HG03103 (cell line): Measurements from ENCODE around the gene LCORL.
"Not testable (repeated sequence)": the region's sequence is repeated elsewhere in the genome, so short reads cannot be mapped to it uniquely, and the experiment has no call there.

Source experiments
- ATAC-seq: cut with Tn5 transposase; IDR thresholded peaks from one replicate; pipeline ENCODE4 v1.9.1; 2021; ENCODE audit warnings: low read depth; ENCODE audit not compliant: unreplicated experiment

The LCORL gene

GRCh38 chr4:18020671-18021469 is 685 bp downstream of the LCORL start:
- ATAC-seq: peak; percentile 18

DNA sequence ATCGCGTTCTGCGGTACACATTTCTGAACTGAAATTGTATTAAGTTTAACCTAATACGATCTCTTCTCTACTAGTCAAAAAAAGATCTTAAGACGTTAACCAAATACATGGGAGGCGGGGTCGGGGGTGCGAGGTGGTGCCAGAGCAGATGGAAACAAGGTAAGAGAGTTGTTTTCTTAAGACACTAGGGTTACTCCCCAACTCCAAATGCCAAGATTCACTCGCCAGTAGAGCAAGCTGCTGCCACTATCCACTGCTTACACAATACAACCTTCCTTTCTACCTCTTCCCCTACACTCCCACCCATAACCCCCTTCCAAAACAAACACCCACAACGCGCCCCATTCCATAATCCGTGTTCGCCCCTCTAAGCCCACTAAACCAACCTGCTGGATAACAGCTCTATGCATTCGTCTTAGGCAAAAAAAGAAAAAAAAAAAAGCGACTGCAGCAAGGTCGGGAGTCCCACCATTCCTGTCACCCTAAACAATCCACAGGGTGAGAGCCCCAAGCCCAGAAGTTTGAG is 1.3 kb downstream of the LCORL start:
- ATAC-seq: no peak

GRCh38 chr4:18014269-18014668 is 7.3 kb downstream of the LCORL start:
- ATAC-seq: no peak

DNA sequence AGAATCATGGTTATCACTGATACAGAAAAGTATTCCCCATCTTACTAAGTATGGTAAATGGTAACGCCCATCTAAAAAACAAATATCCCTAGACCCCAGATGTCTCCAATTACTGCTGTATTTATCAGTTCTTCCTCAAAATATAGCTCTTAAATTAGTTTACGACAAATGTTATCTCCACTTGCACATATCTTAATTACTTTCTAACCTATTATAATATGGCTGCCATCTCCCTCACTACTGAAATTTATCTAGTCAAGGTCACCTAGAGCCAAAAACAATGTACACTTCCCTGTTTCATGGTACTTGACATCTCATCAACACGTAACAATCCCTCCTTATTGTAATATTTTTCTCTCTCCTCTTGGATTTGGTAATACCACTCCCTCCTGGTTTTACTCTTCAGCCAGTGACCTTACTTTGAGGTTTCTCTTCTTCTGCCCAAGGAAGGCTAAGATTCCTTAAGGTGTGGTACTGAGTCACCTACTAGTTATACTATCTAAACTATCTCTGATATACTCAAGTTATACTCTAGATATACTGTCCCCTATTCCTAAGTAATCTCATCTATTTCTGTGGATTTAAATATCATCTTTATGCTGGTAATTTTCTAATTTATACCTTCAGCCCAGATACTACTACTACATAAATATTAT is 8.6 kb downstream of the LCORL start:
- ATAC-seq: no peak

DNA sequence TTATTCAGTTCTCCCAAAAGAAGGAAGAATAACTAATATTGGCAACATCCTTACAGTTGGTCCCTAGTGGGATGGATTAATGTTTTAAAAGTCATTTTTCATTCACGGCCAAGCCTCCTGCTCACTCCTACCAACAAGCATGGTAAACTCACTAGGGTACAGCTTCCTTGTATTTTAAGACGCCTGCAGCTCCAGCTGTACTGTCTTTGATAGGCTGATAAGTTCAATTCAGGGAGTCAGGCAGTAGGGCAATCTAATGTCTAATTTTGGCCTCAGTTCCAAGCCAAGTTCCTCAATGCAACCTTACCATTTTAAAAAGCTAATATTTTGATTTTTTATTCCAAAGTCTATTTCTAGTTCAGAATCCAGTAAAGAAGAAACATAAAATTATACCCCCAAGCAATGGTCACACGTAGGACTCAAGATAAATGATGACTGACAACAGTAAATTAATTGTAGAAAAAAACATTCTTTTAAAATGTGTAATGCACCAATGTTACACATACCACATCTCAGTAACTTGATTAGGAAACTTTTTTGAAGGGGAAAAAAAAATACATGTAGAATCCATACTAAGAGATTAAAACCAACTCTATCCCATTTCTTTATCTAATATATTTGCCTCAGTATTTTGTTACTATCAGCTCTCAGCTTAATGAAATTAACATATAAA is 9.3 kb downstream of the LCORL start:
- ATAC-seq: no peak

DNA sequence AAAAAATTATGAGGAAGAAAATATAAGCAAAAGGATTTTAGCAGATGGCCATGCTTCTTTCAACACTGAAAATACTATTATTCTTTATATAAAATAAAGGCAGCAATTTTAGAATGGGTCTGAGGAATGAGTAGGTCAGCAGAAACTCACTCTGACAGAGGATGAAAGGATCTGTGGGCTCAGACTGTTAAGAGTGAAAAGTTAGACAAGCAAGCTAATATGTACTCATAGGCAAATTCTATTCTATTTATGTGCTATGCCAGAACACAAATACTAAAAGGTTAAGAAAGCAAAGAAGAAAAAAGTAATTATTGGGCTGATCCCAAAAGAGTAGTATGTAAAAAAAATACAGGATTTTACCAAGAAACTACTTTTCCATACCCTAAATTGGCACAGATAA is 13.9 kb downstream of the LCORL start:
- no peak for ATAC-seq

DNA sequence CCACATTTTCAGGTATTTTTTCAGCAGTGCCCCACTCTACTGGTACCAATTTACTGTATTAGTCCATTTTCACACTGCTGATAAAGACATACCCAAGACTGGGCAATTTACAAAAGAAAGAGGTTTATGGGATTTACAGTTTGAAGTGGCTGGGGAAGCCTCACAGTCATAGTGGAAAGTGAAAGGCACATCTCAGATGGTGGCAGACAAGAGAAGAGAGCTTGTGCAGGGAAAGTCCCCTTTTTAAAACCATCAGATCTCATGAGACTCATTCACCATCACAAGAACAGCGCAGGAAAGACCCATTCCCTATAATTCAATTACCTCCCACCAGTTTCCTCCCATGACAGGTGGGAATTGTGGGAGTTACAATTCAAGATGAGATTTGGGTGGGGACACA is 15.1 kb downstream of the LCORL start:
- not testable (repeated sequence) for ATAC-seq

DNA sequence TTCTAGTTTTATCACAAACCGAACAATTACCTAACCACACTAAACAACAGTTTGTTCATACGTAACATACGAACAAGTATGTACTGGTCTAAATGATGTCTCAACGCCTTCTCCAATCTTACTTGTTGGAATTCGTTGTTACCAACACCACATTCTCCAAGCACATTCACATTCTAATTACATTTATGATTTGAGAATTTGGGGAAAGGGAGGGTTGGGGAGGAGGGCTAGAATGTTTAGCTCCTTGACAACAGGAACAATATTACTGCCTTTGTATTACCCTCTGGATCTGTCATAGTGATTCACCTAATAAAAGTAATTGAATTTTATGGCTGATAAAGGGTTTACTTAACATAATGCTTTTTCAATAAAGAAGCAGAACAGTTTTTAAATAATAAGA is 24.4 kb downstream of the LCORL start:
- no peak for ATAC-seq

GRCh38 chr4:17995165-17995564 is 26.4 kb downstream of the LCORL start:
- no peak for ATAC-seq

DNA sequence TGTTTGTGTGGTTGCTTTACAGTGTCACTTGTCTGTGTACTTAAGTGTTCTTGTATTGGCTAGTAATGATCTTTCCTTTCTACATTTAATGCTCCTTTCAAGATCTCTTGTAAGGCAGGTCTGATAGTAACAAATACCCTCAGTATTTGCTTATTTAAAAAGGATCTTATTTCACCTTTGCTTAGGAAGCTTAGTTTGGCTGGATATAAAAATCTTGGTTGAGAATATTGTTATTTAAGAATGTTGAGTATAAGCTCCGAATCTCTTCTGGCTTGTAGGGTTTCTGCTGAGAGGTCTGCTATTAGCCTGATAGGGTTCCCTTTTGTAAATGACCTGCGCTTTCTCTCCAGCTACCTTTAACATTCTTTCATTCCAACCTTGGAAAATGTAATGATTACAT is 35.7 kb downstream of the LCORL start:
- no peak for ATAC-seq

- ATAC-seq: no peak
These were observed 40.5 kb downstream of the LCORL start for GRCh38 chr4:17981063-17981462.

DNA sequence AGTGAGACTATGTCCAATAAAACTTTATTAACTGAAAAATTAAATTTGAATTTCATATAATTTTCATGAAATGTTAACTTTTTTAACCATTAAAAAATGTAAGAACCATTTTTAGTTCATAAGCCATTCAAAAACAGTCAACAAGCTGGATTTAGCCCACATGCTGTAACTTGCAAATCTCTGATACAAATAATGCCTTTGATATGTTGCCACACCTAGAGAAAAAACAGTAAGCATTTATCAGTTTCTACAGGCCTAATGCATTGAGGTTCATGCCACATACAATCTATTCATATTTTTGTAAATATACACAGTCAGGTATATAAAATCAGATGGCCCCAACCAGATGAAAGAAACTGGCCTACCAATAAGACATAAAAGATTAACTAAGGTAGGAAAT is 52.8 kb downstream of the LCORL start:
- ATAC-seq: no peak

DNA sequence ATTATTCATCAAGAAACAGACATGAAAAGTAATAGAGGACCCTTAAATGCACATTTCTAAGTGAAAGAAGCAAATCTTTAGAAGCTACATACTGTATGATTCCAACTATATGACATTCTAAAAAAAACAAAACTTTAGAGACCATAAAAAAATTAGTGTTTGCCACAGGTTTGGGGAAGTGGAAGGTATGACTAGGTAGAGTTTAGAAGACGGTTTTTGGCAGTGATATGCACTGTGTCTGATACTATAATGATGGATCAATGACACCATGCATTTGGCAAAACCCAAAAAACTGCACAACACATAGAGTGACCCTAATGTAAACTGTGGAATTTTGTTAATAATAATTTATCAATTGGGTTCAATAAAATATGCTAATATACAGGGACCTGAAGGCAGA is 54.5 kb downstream of the LCORL start:
- ATAC-seq: no peak

GRCh38 chr4:17966312-17966711 is 55.2 kb downstream of the LCORL start:
- ATAC-seq: no peak

GRCh38 chr4:17964576-17964975 is 57.0 kb downstream of the LCORL start:
- ATAC-seq: no peak

DNA sequence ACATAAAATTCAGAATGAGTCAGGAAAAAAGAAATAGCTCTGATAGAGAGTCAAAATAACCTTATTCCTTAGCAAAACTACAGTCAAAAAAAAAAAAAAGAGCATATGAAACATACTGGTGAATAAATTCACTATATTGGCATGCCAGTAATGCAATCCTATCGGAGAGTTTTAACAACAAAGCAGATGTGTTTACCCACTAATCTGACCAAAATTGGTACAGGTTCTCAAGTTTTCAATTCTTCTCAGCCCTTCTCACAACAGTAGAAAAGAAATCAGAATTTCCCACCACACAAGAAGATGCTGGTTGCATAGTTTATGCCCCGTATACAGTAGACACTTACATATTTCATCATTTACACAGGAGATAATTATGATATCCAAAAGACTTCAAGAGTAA is 59.4 kb downstream of the LCORL start:
- no peak for ATAC-seq

DNA sequence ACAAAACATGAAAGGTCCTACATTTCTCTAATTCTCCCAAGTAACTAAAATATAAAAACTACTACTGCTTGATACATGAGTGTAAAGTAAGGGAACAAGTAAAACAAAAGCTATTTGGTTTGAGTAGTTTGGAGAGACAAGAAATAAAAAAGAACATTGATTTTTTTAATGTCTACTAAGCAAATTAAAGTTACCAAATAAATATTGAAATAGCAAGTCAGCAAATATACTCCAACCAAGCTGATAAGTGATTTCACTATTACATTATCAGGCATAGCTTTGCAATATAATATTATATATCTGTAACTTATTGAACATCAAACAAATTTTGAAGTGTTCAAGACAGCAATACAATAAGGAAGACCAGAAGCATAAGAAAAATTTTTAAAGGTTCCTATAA is 60.3 kb downstream of the LCORL start:
- no peak for ATAC-seq

DNA sequence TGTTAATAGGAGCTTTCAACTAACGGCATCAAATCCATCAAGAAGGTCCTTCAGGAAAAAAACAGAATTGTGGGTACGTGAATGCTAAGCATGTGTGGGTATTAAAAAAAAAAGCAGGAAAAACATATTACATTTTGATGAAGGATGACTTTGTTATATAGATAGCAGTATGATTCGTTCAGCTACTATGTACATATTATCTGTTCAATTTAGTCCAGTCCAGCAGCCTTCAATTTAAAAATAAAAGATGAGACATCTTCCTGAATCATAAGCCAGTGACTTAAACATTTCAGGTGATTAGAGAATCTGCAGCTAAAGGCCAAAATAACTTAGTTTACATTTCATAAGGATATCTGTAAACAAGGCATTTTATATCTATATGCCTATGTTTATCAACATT is 63.4 kb downstream of the LCORL start:
- no peak for ATAC-seq

DNA sequence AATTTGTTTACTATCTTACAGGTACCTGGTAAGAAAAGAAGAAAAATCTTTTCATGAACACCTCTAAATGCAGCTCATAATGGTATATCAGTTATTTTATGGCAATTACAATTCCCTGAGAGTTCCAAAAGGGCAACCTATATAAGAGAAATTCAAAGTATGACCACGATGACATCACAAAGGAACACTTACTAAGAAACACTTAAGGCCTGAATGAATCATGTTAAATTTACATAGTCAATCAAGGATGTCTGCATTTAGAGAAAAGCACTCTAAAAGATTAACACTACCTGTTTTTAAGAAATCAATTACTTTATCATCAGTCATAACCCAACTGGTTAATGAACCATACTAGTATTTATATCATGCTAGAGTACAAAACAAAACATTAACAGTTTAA is 63.9 kb downstream of the LCORL start:
- no peak for ATAC-seq

- ATAC-seq: no peak
These were observed 65.3 kb downstream of the LCORL start for GRCh38 chr4:17956245-17956644.

DNA sequence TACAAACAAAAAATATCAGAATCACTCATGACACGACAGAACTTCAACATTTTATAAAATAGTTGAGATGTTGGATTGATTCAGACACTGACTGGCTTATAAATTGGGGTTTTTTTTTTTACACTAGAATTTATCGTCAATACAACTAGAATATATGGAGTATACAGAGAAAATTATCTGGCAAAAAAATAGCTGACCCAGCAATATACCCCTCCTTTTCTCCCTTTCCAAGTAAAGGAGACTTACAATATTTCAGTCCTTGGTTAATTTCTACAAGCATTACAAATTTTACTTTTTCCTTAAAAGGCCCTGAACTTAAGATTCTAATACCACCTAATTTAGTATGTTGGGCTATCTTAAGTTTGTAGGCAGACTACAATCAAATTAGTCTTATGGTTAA is 76.3 kb downstream of the LCORL start:
- no peak for ATAC-seq

DNA sequence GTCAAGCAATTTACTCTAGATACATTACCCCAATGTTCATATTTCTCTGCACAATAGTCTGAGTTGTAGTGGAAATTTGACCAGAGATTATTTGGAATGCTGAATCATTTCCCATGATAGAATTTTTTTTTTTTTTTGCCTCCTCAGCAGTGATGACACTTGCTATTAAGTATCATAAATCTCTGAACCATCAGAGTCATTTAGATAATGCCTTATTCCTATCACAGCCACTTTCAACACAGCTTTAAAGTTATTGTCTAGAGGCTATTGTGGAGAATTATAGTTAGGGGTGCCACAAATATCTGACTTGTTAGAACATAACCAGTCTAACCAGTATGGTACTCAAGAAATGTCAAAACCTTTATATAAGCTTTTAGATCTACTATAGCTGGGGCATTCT is 79.8 kb downstream of the LCORL start:
- ATAC-seq: no peak
